GM19463 (cell line): ENCODE results near the gene C4B.
"Not testable (repeated sequence)": the region's sequence is repeated elsewhere in the genome, so short reads cannot be mapped to it uniquely, and the experiment has no call there.

Source experiments
- ATAC-seq: cut with Tn5 transposase; IDR thresholded peaks from one replicate; pipeline ENCODE4 v1.9.1; 2021; ENCODE audit warnings: mild to moderate bottlenecking, moderate library complexity; ENCODE audit not compliant: unreplicated experiment

Gene C4B

GRCh38 chr6:32035283-32036013 is 20.9 kb downstream of the C4B start:
- not testable (repeated sequence) for ATAC-seq

DNA sequence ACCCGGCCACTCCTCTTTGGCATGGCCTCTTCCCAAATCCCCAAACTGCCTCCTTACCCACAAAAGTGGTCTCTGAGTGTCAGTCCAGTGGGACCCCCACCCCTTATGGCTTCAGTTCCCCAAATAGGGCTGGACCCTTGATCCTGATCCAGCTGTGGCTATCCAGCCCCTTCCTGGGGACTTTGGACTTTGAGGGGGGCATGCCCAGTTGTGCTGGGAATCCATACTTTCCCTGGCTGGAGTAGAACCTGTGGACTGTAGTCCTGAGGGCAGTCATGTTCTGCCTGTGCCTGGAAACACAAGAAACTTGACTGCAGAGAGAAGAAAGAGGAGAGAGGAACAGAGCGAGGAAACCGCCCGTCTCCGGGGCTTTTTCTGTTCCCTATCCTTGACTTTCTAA is 22.5 kb downstream of the C4B start:
- ATAC-seq, result not testable (repeated sequence)

GRCh38 chr6:32037598-32038524 is 23.3 kb downstream of the C4B start, which contains the start of gene CYP21A2:
Gene CYP21A2, plus strand, starts transcription at chr6:32038415. Its CDS starts 8 bp downstream, at chr6:32038423.
- not testable (repeated sequence) for ATAC-seq

GRCh38 chr6:32038878-32039277 is 24.3 kb downstream of the C4B start:
- not testable (repeated sequence) for ATAC-seq

DNA sequence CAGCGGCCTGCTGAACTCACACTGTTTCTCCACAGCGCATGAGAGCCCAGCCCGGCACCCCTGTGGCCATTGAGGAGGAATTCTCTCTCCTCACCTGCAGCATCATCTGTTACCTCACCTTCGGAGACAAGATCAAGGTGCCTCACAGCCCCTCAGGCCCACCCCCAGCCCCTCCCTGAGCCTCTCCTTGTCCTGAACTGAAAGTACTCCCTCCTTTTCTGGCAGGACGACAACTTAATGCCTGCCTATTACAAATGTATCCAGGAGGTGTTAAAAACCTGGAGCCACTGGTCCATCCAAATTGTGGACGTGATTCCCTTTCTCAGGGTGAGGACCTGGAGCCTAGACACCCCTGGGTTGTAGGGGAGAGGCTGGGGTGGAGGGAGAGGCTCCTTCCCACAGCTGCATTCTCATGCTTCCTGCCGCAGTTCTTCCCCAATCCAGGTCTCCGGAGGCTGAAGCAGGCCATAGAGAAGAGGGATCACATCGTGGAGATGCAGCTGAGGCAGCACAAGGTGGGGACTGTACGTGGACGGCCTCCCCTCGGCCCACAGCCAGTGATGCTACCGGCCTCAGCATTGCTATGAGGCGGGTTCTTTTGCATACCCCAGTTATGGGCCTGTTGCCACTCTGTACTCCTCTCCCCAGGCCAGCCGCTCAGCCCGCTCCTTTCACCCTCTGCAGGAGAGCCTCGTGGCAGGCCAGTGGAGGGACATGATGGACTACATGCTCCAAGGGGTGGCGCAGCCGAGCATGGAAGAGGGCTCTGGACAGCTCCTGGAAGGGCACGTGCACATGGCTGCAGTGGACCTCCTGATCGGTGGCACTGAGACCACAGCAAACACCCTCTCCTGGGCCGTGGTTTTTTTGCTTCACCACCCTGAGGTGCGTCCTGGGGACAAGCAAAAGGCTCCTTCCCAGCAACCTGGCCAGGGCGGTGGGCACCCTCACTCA is 25.0 kb downstream of the C4B start:
- not testable (repeated sequence) for ATAC-seq

GRCh38 chr6:32040299-32041049 is 25.9 kb downstream of the C4B start:
- not testable (repeated sequence) for ATAC-seq

DNA sequence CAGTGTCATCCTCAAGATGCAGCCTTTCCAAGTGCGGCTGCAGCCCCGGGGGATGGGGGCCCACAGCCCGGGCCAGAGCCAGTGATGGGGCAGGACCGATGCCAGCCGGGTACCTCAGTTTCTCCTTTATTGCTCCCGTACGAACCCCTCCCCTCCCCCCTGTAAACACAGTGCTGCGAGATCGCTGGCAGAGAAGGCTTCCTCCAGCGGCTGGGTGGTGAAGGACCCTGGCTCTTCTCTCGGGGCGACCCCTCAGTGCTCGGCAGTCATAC is 26.4 kb downstream of the C4B start:
- ATAC-seq, result not testable (repeated sequence)

- ATAC-seq, result not testable (repeated sequence)
Observed at GRCh38 chr6:32041385-32041784, 26.8 kb downstream of the C4B start.

GRCh38 chr6:32042276-32042675 is 27.7 kb downstream of the C4B start:
- not testable (repeated sequence) for ATAC-seq

DNA sequence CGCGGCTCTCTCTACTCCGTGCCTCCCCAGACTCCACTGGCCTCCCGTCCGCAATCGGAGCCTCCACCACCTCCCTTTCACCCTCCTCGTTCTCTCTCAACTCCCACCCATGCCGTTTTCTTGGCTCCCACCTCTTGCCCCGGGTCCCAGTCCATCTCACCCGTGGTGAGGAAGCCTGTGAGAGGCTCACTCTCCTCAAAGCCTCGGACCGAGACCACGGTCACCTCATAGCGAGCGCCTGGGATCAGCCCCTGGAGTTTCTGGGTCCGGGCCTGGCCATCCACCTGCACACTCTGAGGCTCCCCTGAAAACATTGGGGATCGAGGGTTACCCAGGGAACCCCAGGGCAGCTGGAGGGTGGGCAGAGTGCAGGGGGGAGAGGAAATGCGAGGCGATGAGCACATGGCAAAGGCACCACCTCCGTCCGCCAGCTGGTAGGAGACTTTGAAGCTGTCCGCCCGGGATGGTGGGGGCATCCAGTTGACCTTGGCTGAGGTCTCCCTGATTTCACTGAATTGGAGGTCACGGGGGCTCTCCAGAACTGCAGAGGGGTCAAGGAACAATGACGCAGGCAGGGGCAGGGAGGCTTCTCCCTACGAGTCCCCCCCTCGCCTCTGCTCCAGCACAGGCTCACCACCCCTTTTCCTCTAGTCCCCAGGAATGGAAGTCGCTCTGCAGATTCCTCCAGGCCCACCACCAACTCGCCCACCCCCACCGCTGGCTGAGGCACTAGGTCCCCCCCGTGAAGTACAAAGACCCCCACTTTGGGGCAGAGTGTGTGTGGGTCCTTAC is 29.2 kb downstream of the C4B start:
- ATAC-seq, result not testable (repeated sequence)

- not testable (repeated sequence) for ATAC-seq
Observed at GRCh38 chr6:32044916-32045315, 30.3 kb downstream of the C4B start.

- ATAC-seq, result no peak
Observed at GRCh38 chr6:32045811-32046449, 31.3 kb downstream of the C4B start.

DNA sequence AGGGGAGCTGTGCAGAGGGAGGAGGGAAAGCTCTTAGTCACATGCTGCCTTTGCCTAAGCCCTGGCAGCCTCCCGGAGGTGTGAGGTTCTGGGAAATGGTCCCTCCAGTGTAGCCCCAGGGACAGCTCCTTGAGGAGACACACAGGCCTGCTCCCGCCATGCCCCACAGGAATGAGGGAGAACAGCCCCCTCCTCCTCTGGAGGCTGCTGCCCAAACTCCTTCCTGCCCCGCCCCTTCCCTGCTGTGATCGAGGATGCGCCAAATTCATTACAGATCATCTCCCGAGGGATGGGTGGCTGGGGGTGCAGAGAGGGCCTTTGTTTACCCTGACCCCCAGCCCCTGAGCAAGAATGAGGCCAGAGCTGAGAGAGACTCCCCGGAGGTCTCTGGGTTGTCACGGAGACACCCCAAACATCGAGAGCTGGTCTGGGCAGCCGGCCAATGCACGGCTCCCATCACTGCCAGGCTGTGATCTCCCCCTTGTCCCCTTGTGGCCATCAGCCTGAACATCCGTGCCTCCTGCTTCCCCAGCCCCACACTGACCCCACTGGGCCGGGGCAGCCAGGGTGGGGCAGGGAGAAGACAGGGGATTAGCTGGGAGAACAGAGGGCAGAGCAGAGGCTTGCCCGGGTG is 32.0 kb downstream of the C4B start:
- no peak for ATAC-seq

- no peak for ATAC-seq
Observed at GRCh38 chr6:32047084-32047478, 32.5 kb downstream of the C4B start.

- ATAC-seq, result no peak
Observed at GRCh38 chr6:32047539-32047854, 32.9 kb downstream of the C4B start.

- no peak for ATAC-seq
Observed at GRCh38 chr6:32047855-32048766, 33.5 kb downstream of the C4B start.

DNA sequence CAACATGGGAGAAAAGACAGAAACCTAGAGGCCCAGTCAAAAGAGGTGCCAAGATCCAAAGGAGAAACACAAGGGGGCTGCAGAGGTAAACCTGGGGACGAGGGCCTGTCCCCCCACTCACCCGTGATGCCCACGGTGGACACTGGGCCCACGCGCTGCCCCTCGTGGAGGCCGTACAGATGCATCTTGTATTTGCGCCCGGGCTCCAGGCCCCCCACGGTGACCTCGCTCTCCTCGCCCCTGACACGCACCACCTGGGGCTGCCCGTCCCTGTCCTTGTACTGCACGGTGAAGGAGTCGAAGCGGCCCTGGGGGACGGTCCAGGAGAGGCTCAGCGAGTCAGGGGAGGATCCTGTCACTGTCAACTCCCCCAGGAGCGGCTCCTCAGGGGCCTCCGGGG is 34.6 kb downstream of the C4B start:
- not testable (repeated sequence) for ATAC-seq
